Activated CD8-positive, alpha-beta memory T cell treated with anti-CD3 and anti-CD28 coated beads, Interleukin-2, amount 50 U/mL, for 1 hour (primary cell): ENCODE results near the gene EVL.
"Not testable (repeated sequence)": the region's sequence is repeated elsewhere in the genome, so short reads cannot be mapped to it uniquely, and the experiment has no call there.

Experiments used
- DNase-seq: peaks from one replicate; pipeline ENCODE4 v3.0.0-alpha.2; 2020; ENCODE audit errors: extremely low read depth

EVL gene

GRCh38 chr14:100065111-100065871, at the start of gene EVL:
Gene EVL (plus strand): TSS chr14:100065422. CDS start chr14:100065501, 79 bp downstream.
- no peak for DNase-seq

GRCh38 chr14:100017553-100017952, 47.7 kb upstream of the EVL start:
- no peak for DNase-seq

- DNase-seq: no peak
Observed at GRCh38 chr14:100018054-100018453, 47.2 kb upstream of the EVL start.

GRCh38 chr14:100018482-100018881, 46.7 kb upstream of the EVL start:
- DNase-seq: no peak

GRCh38 chr14:100019156-100019744, 46.0 kb upstream of the EVL start:
- DNase-seq: no peak

GRCh38 chr14:100020629-100021028, 44.6 kb upstream of the EVL start:
- no peak for DNase-seq

GRCh38 chr14:100022772-100023451, 42.3 kb upstream of the EVL start:
- DNase-seq: no peak

- no peak for DNase-seq
Observed at GRCh38 chr14:100025111-100025510, 40.1 kb upstream of the EVL start.

GRCh38 chr14:100027771-100028490, 37.3 kb upstream of the EVL start:
- no peak for DNase-seq

- no peak for DNase-seq
Observed at GRCh38 chr14:100028990-100029677, 36.1 kb upstream of the EVL start.

- DNase-seq: not testable (repeated sequence)
Observed at GRCh38 chr14:100030006-100030405, 35.2 kb upstream of the EVL start.

- no peak for DNase-seq
Observed at GRCh38 chr14:100030452-100031153, 34.6 kb upstream of the EVL start.

GRCh38 chr14:100031506-100032281, 33.5 kb upstream of the EVL start:
- DNase-seq: no peak

- no peak for DNase-seq
Observed at GRCh38 chr14:100032738-100033137, 32.5 kb upstream of the EVL start.

- no peak for DNase-seq
Observed at GRCh38 chr14:100033347-100034075, 31.7 kb upstream of the EVL start.

- no peak for DNase-seq
Observed at GRCh38 chr14:100034468-100034867, 30.8 kb upstream of the EVL start.

GRCh38 chr14:100034961-100035500, 30.2 kb upstream of the EVL start:
- DNase-seq: no peak

- DNase-seq: no peak
Observed at GRCh38 chr14:100035700-100036099, 29.5 kb upstream of the EVL start.

GRCh38 chr14:100037353-100037752, 27.9 kb upstream of the EVL start:
- no peak for DNase-seq
